Measurements from ENCODE around the gene RAD51B.

DNA sequence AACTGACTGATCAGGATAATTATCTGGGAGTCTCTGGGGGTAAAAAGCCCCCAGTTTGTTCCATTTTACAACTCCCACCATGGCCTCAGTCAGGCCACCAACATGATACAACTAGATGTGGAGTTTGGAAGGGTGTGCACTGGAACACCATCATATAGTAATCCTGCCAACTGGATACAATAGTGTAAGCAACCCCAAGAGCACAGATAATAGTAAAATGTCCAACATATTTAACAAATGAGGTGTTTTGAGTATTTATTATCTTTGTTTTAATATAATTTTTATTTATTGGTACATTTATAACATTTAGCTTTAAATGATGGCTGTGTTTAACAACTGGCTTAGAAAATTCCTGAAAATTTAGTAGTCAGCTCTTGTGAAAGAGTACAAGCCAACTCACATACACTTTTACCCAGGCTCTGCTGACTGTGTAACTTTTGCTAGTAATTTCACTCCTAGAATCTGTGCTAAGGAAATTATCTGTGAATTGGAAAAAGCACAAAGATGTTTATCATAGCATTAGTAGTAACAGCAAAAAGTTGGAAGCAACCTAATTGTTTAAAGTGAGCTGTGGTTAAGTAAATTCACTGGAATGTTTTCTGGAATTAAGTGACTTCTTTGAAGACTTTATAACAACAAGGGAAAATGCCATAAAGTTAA is 196.8 kb downstream of the RAD51B start:
- TF ChIP-seq, protein P1, sequence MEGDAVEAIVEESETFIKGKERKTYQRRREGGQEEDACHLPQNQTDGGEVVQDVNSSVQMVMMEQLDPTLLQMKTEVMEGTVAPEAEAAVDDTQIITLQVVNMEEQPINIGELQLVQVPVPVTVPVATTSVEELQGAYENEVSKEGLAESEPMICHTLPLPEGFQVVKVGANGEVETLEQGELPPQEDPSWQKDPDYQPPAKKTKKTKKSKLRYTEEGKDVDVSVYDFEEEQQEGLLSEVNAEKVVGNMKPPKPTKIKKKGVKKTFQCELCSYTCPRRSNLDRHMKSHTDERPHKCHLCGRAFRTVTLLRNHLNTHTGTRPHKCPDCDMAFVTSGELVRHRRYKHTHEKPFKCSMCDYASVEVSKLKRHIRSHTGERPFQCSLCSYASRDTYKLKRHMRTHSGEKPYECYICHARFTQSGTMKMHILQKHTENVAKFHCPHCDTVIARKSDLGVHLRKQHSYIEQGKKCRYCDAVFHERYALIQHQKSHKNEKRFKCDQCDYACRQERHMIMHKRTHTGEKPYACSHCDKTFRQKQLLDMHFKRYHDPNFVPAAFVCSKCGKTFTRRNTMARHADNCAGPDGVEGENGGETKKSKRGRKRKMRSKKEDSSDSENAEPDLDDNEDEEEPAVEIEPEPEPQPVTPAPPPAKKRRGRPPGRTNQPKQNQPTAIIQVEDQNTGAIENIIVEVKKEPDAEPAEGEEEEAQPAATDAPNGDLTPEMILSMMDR (IDR thresholded peaks at IDR 0.05): no peak
- no peak for TF ChIP-seq POLR2A (IDR thresholded peaks at IDR 0.05)

Data from ovary (tissue), 3 donors.